Kasumi-1 (cell line): ENCODE data around the gene CREB5.

Source experiments
- DNase-seq, 2 experiments: peaks; one replicate each; lab custom pipeline; 2025; lab: John Stamatoyannopoulos, UW

CREB5 gene

GRCh38 chr7:28516390-28517172, 104.3 kb downstream of the CREB5 start:
- DNase-seq, result no peak

GRCh38 chr7:28517206-28517605, 104.9 kb downstream of the CREB5 start:
- no peak for DNase-seq

GRCh38 chr7:28517606-28518005, 105.3 kb downstream of the CREB5 start:
- no peak for DNase-seq

- DNase-seq, result no peak
Measured at GRCh38 chr7:28520074-28521015, 108.0 kb downstream of the CREB5 start.

GRCh38 chr7:28524978-28525377, 112.7 kb downstream of the CREB5 start:
- no peak for DNase-seq

- DNase-seq, result no peak
Measured at GRCh38 chr7:28528899-28529298, 116.6 kb downstream of the CREB5 start.

GRCh38 chr7:28529755-28530154, 117.4 kb downstream of the CREB5 start:
- no peak for DNase-seq

GRCh38 chr7:28530175-28530802, 118.0 kb downstream of the CREB5 start:
- DNase-seq, result no peak

GRCh38 chr7:28530803-28531175, 118.5 kb downstream of the CREB5 start:
- no peak for DNase-seq

GRCh38 chr7:28531291-28531690, 119.0 kb downstream of the CREB5 start:
- no peak for DNase-seq

- DNase-seq, result no peak
Measured at GRCh38 chr7:28532181-28532580, 119.9 kb downstream of the CREB5 start.

- DNase-seq, result no peak
Measured at GRCh38 chr7:28533267-28533666, 120.9 kb downstream of the CREB5 start.

- no peak for DNase-seq
Measured at GRCh38 chr7:28533731-28534531, 121.6 kb downstream of the CREB5 start.

GRCh38 chr7:28536259-28536658, 123.9 kb downstream of the CREB5 start:
- DNase-seq, result no peak

- DNase-seq, result no peak
Measured at GRCh38 chr7:28539289-28539981, 127.1 kb downstream of the CREB5 start.

- DNase-seq, result no peak
Measured at GRCh38 chr7:28542410-28542809, 130.1 kb downstream of the CREB5 start.

GRCh38 chr7:28544453-28545117, 132.3 kb downstream of the CREB5 start:
- DNase-seq, result no peak

GRCh38 chr7:28546067-28546466, 133.7 kb downstream of the CREB5 start:
- no peak for DNase-seq

- DNase-seq, result no peak
Measured at GRCh38 chr7:28547115-28547514, 134.8 kb downstream of the CREB5 start.

- DNase-seq, result no peak
Measured at GRCh38 chr7:28548416-28548815, 136.1 kb downstream of the CREB5 start.

GRCh38 chr7:28549998-28550397, 137.7 kb downstream of the CREB5 start:
- no peak for DNase-seq
